ENCODE measurements around the gene CAPS. TPM values are rescaled to one million over a fixed set of nuclear protein-coding genes. Genes with fewer than 3 reads are reported as not detected.
A peak's percentile ranks its signal among the peaks of the same experiment; 100 is the strongest.

The CAPS gene
- total and polyA plus RNA-seq, 12 donors, result 7.1 to 146 (median 19.2) TPM

DNA sequence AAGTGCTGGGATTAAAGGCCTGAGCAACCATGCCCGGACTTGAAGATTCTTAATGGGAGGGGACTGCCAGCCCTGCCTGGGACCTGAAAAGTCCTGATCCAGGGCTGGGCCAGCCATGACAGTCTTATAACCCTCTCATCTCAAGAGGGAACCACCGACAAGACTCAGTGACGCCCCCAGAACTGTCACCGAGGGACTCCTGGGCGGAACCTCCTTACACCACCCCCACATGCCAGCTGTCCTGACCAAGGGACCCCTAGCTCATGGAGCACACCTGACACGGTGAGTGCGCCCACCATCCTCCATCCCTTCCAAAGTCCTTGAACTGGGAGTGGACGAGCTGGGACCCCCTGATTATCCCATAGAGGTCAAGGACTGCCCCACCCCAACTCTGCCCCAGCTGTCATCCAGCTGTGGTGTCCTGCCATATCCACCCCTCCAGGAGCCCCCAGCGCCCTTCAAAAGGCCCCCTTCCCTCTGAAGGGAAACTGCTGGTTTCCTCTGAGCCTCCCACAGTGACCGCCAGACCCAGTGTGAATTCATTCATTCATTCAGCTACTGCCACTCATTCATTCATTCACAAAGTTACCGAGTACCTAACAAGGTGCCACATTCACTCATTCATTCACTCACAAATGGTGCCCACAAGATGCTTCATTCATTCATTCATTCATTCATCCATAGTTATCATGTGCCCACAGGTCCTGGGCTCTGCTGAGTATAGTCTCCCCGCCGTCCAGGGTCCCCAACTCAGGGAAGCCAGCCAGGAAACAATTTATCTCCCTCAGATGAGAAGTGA is 14.1 kb upstream of the CAPS start:
- intact Hi-C loops (cut with DNase I), result no loop called here
- TF ChIP-seq POLR2A (IDR thresholded peaks at IDR 0.05), result no peak
- TF ChIP-seq, protein P1, sequence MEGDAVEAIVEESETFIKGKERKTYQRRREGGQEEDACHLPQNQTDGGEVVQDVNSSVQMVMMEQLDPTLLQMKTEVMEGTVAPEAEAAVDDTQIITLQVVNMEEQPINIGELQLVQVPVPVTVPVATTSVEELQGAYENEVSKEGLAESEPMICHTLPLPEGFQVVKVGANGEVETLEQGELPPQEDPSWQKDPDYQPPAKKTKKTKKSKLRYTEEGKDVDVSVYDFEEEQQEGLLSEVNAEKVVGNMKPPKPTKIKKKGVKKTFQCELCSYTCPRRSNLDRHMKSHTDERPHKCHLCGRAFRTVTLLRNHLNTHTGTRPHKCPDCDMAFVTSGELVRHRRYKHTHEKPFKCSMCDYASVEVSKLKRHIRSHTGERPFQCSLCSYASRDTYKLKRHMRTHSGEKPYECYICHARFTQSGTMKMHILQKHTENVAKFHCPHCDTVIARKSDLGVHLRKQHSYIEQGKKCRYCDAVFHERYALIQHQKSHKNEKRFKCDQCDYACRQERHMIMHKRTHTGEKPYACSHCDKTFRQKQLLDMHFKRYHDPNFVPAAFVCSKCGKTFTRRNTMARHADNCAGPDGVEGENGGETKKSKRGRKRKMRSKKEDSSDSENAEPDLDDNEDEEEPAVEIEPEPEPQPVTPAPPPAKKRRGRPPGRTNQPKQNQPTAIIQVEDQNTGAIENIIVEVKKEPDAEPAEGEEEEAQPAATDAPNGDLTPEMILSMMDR (IDR thresholded peaks at IDR 0.05), result no peak
- no peaks in the 10 kb centered on the region for H3K9me3 ChIP-seq (replicated peaks in 1 of 3)
- DNase-seq, result peak in 3 of 7 donors; percentile 14 to 52 (median 32)
- H3K4me3 ChIP-seq, result no peak overlapping the region
- H3K4me1 ChIP-seq (replicated peaks in 1 of 2), result peaks cover 18 to 42% of the 10 kb centered on the region in 2 donors
- H3K27me3 ChIP-seq, result no peaks in the 10 kb centered on the region
- peaks cover 0 to 22% of the 10 kb centered on the region in 2 donors for H3K36me3 ChIP-seq (replicated peaks in 1 of 2)
- H3K27ac ChIP-seq, result peak overlapping the region in 1 of 5 donors; percentile 0
- 86 to 90% (median 87%) methylated on average over 12 to 13 of the region's 13 CpGs for WGBS, 4 donors

DNA sequence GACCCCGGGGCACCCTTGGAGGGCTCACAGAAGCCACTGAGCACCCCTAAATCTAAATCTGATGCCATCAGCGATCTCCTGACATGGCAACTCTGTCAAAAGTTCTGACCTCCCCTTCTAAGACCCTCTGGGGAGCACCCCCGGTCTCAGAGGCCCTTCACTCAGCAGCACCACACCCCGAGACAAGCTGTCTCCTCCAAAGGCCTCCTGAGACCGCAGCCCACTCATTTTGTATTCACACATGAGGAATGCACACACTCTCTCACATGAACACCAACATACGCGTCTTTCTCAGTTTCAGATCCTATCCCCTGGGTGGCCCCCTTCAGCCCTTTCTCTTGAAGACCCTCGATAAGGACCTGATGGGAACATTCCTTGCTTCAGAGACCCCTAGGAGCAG is 13.1 kb upstream of the CAPS start:
- intact Hi-C loops (cut with DNase I), result no loop called here

DNA sequence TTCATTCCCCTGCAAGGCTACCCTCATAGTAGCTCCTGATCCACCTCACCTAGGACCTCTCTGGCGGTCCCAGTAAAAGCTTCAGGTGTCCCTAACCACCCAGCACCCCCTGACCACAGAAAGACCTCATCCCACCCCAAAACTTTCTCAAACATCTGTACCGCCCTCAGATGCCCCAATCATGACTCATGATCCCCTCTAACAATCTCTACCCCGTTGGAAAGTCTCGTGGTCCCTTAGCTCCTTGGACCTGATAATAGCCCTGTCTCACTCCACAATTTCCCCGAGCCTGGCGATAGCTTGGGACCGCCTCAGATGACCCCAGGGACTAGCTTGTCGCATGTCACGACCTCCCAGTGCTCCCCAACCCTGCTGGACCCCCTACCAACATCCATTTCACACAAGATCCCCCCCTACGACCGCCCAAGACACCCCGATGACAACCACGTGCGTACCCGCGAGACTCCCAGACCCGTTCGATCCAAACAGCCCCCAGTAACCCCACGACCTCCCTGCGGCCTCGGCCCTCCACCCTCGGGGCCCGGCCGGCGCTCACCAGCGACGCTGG is 10.9 kb upstream of the CAPS start:
- peak overlapping the region; percentile 71 to 98 (median 92) for H3K27ac ChIP-seq
- DNase-seq, result peak in 4 of 7 donors; percentile 54 to 69 (median 59)

More for the DNA sequence above, 13.1 kb upstream of the CAPS start:
- peaks cover 16 to 40% of the 10 kb centered on the region in 2 donors for H3K4me1 ChIP-seq (replicated peaks in 1 of 2)
- H3K36me3 ChIP-seq (replicated peaks in 1 of 2), result peaks cover 0 to 11% of the 10 kb centered on the region in 2 donors
- no peak overlapping the region for H3K4me3 ChIP-seq
- H3K9me3 ChIP-seq (replicated peaks in 1 of 3), result no peaks in the 10 kb centered on the region
- TF ChIP-seq POLR2A (IDR thresholded peaks at IDR 0.05), result no peak
- TF ChIP-seq, protein P1 (IDR thresholded peaks at IDR 0.05), result no peak
- no peaks in the 10 kb centered on the region for H3K27me3 ChIP-seq
- H3K27ac ChIP-seq, result no peak overlapping the region
- DNase-seq, result peak in 1 of 7 donors; percentile 13
- 87 to 93% (median 89%) methylated on average over 8 of the region's 8 CpGs for WGBS, 4 donors

More for the DNA sequence above, 10.9 kb upstream of the CAPS start:
- intact Hi-C loops (cut with DNase I), result no loop called here
- TF ChIP-seq POLR2A (IDR thresholded peaks at IDR 0.05), result no peak
- TF ChIP-seq, protein P1 (IDR thresholded peaks at IDR 0.05), result no peak
- 0 to 3% (median 1%) methylated on average over 4 to 27 of the region's 27 CpGs for WGBS, 4 donors
- H3K9me3 ChIP-seq (replicated peaks in 1 of 3), result no peaks in the 10 kb centered on the region
- no peaks in the 10 kb centered on the region for H3K36me3 ChIP-seq (replicated peaks in 1 of 2)
- H3K4me3 ChIP-seq, result peak overlapping the region; percentile 1 to 100 (median 97)
- no peaks in the 10 kb centered on the region for H3K27me3 ChIP-seq
- H3K4me1 ChIP-seq (replicated peaks in 1 of 2), result peaks cover 16 to 38% of the 10 kb centered on the region in 2 donors
